Measurements from ENCODE around the gene IHH.

IHH gene

DNA sequence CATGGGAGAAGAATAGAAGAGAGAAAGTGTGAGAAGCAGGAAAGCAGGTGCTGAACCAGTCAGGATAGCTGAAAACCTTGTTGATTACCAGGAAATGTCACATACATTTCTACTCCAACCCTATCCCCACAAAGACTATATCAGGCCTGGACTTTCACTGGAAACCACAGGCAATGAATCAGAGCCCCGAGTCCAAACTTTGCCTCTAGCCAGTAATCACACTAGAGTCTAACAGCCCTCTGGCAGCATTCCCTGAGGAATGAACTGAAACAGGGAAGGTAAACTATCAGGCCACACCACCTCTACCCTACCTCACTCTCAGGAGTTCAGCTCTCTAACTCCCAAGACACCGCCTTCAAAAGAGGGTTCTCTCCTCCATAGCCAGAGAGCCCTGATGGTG, 18.7 kb upstream of the IHH start:
- peak; percentile 26 for DNase-seq
- in situ Hi-C loops (cut with HindIII; ENCODE audit: low pct_ligation_motif_present, low pct_unique_long_range_greater_than_20kb, low sequenced_read_pairs), result no loop called here

- DNase-seq, result no peak
- in situ Hi-C loops (cut with HindIII; ENCODE audit: low pct_ligation_motif_present, low pct_unique_long_range_greater_than_20kb, low sequenced_read_pairs), result no loop called here
Observed at GRCh38 chr2:219078951-219079350, 18.2 kb upstream of the IHH start.

DNA sequence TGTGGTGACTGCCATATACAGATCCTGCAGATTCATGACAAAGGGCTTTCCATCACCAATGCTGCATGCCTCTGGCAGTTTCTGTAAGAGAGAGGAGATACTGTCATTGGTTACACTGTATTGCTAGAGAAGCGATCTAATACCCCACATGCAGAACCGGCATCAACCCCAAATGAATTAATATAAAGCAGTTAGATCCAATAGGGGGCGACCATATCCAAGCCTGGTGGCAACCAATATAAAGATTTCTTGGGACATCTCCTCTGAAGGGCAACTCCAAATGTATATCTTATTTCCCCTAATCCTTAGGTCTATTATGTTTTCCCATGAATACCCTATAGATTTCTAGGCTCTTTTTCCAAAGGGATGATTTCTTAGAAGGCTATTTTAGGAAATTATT, 17.4 kb upstream of the IHH start:
- in situ Hi-C loops (cut with HindIII; ENCODE audit: low pct_ligation_motif_present, low pct_unique_long_range_greater_than_20kb, low sequenced_read_pairs), result no loop called here
- no peak for DNase-seq

DNA sequence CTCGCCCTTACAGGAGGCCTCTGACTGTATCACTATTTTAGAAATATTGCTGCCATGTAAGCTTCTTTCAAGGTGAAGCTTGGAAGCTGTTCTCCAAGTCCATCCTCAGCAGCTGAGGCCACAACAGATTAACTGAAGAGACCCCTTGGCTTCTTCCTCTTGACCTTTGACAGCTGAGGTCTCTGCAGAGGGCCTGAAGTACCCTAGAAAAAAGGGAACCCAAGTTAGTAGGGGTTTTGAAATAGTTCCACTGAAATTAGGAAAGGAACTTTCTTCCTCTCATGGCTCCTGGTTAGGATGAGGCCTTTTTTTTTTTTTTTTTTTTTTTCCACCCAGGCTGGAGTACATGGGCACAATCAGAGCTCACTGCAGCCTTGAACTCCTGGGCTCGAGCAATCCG, 15.5 kb upstream of the IHH start:
- DNase-seq, result no peak
- in situ Hi-C loops (cut with HindIII; ENCODE audit: low pct_ligation_motif_present, low pct_unique_long_range_greater_than_20kb, low sequenced_read_pairs), result no loop called here

GRCh38 chr2:219073413-219074129, 12.8 kb upstream of the IHH start:
- in situ Hi-C loops (cut with HindIII; ENCODE audit: low pct_ligation_motif_present, low pct_unique_long_range_greater_than_20kb, low sequenced_read_pairs), result no loop called here
- DNase-seq, result peak; percentile 81

GRCh38 chr2:219072741-219073250, 12.1 kb upstream of the IHH start:
- no peak for DNase-seq
- in situ Hi-C loops (cut with HindIII; ENCODE audit: low pct_ligation_motif_present, low pct_unique_long_range_greater_than_20kb, low sequenced_read_pairs), result no loop called here

- in situ Hi-C loops (cut with HindIII; ENCODE audit: low pct_ligation_motif_present, low pct_unique_long_range_greater_than_20kb, low sequenced_read_pairs), result no loop called here
- no peak for DNase-seq
Observed at GRCh38 chr2:219071131-219071816, 10.6 kb upstream of the IHH start.

DNA sequence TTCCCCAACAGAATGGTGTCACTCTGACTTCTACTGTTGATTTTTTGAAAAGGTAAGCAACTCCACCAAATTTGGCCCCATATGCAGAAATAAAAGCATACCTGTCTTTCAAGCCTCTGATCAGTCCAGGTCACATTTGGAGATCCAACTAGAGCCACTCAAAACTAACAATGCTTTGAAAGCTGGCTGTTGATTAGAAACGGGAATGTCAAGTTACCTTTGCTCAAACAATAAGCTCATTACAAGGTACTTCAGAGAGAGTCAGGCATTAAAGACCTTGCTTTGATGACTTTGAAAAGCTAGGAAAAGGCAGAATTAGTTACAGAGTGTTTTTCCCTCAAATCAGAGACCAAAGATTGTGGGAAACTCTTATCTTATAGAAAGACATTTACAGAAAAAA, 4.8 kb upstream of the IHH start:
- DNase-seq, result no peak
- in situ Hi-C loops (cut with HindIII; ENCODE audit: low pct_ligation_motif_present, low pct_unique_long_range_greater_than_20kb, low sequenced_read_pairs), result no loop called here

DNA sequence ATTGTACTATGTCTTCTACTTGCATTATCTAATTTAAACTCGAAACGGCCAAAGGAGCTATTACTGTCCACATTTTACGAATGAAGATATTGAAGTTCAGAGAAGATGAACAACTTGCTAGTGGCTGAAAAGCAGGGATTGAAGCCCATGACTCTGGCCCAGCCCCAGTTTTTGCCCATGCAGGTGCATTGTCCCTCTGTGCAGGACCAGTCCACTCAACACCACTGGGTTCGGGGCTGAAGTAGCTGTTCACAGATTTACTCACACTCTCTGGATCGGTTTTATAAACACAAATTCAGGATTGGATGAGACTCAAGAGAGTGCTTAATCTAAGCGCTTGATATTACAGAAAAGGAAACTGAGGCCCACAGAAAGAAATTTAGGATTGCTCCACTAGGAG, 1.4 kb upstream of the IHH start:
- no peak for DNase-seq
- in situ Hi-C loops (cut with HindIII; ENCODE audit: low pct_ligation_motif_present, low pct_unique_long_range_greater_than_20kb, low sequenced_read_pairs), result no loop called here

- peak; percentile 21 for DNase-seq
- in situ Hi-C loops (cut with HindIII; ENCODE audit: low pct_ligation_motif_present, low pct_unique_long_range_greater_than_20kb, low sequenced_read_pairs), result no loop called here
Observed at GRCh38 chr2:219059725-219060682, 717 bp downstream of the IHH start.

DNA sequence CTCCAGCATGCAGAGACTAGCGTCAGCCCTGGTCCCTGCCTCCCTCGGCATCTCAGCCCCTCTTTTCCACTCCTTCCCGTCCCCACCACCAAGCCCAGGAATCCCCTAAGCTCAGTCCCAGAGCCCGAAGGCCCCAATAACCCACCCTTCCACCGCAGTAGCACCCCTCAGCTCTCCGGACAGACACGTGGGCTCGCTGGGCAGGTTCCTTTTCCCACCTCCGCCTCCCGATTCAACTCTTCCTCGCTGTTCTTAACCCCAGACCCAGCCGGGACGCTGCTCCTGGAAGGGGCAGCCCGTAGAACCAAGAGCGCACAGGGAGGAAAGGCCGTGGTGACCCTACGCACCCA, 1.4 kb downstream of the IHH start:
- DNase-seq, result peak; percentile 29
- in situ Hi-C loops (cut with HindIII; ENCODE audit: low pct_ligation_motif_present, low pct_unique_long_range_greater_than_20kb, low sequenced_read_pairs), result no loop called here

DNA sequence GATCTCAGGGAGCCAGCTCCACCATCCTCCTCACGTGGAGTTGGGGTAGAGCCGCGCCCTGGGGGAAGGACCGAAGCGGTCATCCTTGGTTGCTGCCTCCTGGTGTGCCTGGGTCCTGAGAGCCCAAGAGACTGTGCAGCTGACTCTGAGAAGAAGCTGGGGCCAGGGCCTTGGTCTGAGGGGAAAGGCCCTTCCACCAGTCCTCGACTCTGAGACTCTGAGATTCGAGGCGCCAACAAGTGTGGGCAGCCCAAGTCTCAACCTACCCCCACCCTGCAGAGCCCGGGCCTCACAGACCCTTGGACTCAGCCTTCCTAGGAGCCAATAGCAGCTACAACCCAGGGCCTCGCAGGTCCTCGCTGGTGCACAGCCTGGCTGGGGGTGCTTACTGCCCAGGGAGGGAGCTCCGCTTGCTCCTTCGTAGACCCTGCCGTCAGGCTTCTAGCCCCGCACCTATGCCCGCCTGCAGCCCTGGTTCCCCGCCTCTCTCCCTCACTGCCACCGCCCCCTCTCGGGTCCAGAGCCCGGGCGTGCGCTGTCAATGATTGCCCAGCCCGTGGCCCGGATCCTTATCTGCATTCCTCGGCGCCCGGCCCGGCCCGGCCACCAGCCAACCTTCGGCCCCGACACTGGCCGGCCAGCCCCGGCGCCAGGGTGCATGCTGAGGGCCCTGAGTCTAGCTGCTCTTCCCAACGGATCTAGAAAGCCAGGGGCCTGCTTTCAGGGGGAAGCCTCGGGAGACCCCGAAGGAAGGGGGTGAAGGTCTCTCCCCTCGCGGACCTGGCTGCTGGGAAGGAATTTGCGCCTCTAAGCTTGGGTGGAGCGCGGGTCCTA, 2.0 kb downstream of the IHH start:
- in situ Hi-C loops (cut with HindIII; ENCODE audit: low pct_ligation_motif_present, low pct_unique_long_range_greater_than_20kb, low sequenced_read_pairs), result no loop called here
- DNase-seq, result peak; percentile 82

- in situ Hi-C loops (cut with HindIII; ENCODE audit: low pct_ligation_motif_present, low pct_unique_long_range_greater_than_20kb, low sequenced_read_pairs), result no loop called here
- peak; percentile 81 for DNase-seq
Observed at GRCh38 chr2:219057709-219058540, 2.8 kb downstream of the IHH start.

- no peak for DNase-seq
- in situ Hi-C loops (cut with HindIII; ENCODE audit: low pct_ligation_motif_present, low pct_unique_long_range_greater_than_20kb, low sequenced_read_pairs), result no loop called here
Observed at GRCh38 chr2:219056896-219057708, 3.6 kb downstream of the IHH start.

DNA sequence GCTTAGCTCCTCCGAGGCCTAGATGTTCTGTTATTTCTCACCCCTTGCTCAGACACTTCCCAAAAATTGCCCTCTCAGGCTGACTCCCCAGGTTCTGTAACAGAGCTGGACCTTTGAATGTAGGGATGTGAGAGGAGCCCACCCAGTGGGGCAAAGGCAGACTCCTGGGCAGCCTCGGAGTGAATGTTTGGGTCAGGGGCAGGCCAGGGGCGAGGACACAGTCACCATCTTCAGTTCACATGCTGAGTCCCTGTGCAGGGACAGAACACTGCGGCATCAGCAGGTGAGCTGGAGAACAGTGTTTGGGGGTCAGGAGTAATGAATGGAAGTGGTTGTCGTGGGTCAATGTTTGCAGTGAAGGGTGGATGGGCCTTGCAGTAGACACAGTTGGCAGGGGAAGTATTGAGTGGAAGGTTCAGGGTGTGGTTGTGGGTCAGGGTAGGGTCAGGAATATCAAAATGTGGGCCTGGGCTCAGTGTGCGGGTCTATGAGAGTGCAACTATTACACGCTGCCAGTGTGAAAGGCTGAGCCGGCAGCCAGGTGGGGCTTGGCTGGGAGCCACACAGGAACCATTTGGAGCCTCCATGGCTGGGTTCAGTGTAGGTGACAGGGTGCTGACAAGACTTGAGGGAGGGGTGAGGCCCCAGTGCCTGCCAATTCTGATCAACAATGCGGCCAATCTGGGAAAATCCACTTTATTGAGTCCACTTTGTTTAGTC, 4.4 kb downstream of the IHH start:
- in situ Hi-C loops (cut with HindIII; ENCODE audit: low pct_ligation_motif_present, low pct_unique_long_range_greater_than_20kb, low sequenced_read_pairs), result no loop called here
- no peak for DNase-seq

Measured in ACHN (cell line).